Fibroblast of pulmonary artery (primary cell): ENCODE measurements around the gene TNFAIP8L2.

ENCODE experiments used
- DNase-seq: peaks from one replicate; pipeline ENCODE4 v3.0.0-alpha.2; 2010; ENCODE audit warnings: low read depth
- H3K4me3 ChIP-seq: replicated peaks from 2 replicates; pipeline ENCODE4 v1.5.1; 2011; ENCODE audit warnings: low read depth, mild to moderate bottlenecking, control low read depth, low read length, moderate library complexity
- CTCF ChIP-seq: IDR thresholded peaks from 2 replicates; pipeline ENCODE4 v1.5.1; 2011; ENCODE audit warnings: mild to moderate bottlenecking, control low read depth, low read length, inconsistent platforms; ENCODE audit errors: missing control alignments

The TNFAIP8L2 gene

DNA sequence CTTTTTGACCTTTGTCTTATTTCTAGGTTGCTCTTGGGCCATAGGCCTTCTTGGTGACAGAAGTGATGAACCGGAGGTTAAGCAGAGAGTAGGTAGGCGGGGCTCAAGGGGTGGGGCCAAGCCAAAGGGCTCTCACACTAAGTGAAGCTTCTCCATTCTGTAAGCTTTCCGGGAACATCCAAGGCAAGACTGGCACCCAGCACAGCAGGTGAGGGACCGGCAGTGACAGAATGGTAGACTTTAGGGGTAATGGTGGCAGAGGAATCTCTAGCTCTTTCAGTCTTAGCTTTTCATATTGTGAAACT lies at the start of gene TNFAIP8L2:
Gene TNFAIP8L2 (plus strand): TSS at position 135 of the 305 bp plus-strand sequence. CDS start 2,049 bp downstream, outside the sequence.
- no peak for TF ChIP-seq CTCF
- DNase-seq = no peak
- no peak within 1 kb of the TSS for H3K4me3 ChIP-seq

DNA sequence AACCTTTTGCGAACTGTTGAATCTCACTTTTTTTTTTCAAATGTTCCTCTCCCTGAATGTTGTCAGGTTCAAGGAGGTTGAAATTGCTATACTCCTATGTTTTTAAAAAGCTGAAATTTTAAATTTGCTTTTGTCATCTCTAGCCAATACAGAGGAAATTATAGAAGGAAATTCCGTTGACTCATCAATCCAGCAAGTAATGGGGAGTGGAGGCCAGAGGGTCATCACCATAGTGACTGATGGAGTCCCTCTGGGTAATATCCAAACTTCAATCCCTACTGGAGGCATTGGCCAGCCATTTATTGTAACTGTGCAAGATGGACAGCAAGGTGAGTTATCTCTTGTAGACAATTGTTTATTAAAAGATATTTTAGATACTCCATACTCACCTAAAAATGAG lies 49.6 kb upstream of the TNFAIP8L2 start:
- DNase-seq = peak; percentile 45
- H3K4me3 ChIP-seq = no peak overlapping the region
- no peak for TF ChIP-seq CTCF

GRCh38 chr1:151108331-151108730 lies 48.1 kb upstream of the TNFAIP8L2 start:
- TF ChIP-seq CTCF = no peak
- H3K4me3 ChIP-seq = no peak overlapping the region
- DNase-seq = no peak

- H3K4me3 ChIP-seq = no peak overlapping the region
- TF ChIP-seq CTCF = no peak
- DNase-seq = no peak
These were observed 42.6 kb upstream of the TNFAIP8L2 start for GRCh38 chr1:151113877-151114276.

GRCh38 chr1:151124763-151125403 lies 31.6 kb upstream of the TNFAIP8L2 start:
- H3K4me3 ChIP-seq = no peak overlapping the region
- no peak for DNase-seq

DNA sequence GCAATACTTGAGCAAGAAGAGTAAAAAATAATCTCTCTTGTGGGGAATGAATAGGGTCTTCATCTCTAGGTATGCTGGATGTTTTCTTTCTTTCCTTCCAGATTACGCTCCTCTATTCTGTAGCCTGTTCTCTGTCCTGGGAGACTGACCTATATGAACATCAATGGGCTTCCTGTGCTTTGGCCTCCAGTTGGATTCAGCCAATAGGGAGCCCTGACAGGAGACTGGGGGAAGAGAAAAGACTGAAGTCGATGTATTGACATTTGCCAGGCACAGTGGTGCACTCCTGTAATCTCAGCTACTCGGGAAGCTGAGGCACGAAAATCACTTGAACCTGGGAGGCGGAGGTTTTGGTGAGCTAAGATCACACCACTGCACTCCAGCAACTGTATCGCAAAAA lies 27.6 kb upstream of the TNFAIP8L2 start:
- no peak for DNase-seq
- no peak for TF ChIP-seq CTCF
- H3K4me3 ChIP-seq = no peak overlapping the region

More at GRCh38 chr1:151124763-151125403, 31.6 kb upstream of the TNFAIP8L2 start:
- TF ChIP-seq CTCF = no peak

DNA sequence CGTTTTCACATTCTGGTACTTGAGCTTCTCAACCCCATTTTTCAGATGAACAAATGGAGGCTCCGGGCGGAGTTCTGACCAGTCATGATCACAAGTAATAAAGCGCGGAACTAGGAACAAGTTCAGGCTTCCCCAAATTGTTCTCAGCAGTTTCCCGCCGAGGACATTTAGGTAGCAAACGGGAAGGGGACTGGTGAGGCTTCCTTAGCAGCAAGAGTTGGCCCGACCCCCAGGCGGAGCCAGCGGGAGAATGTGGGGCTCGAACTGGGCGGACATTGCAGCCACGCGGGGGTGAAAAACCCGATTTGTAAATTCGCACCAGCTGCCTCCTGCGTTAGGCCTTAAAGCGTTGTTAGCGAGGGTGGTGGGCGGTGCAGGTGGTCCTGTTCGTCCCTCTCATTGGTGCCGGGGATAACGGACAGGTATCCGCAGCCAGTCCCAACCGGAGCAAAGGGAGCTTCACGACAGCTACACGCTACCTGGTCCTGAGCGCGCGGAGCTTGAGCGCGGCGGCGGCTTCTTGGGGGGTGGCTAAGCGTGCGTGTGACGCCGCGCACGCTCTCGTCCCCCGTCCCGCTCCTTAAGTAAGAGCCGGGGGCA lies 25.4 kb upstream of the TNFAIP8L2 start:
- no peak for TF ChIP-seq CTCF
- peak; percentile 72 for DNase-seq

More for the DNA sequence above, 25.4 kb upstream of the TNFAIP8L2 start:
- H3K4me3 ChIP-seq = peak overlapping the region; percentile 17
